DOHH2 (cell line): ENCODE data around the gene SMIM21.

Experiments used
- H3F3A ChIP-seq: fragments of 200-600 bp; sonication (generic), shearing (Covaris generic); 2 replicates; pipeline ENCODE4 v1.6.0; 2016; ENCODE audit warnings: antibody characterized with exemption, mild to moderate bottlenecking; ENCODE audit not compliant: control insufficient read depth, insufficient read depth
- H3K27ac ChIP-seq: fragments of 200-600 bp; sonication (generic); 2 replicates; pipeline ENCODE4 v1.5.1; 2014; ENCODE audit warnings: low read depth, mild to moderate bottlenecking, low read length, moderate library complexity
- H3K27me3 ChIP-seq: fragments of 200-600 bp; sonication (generic); 2 replicates; pipeline ENCODE4 v1.6.1; 2014; ENCODE audit warnings: mild to moderate bottlenecking, low read length, mixed read lengths; ENCODE audit not compliant: control insufficient read depth
- H3K36me3 ChIP-seq: fragments of 200-600 bp; sonication (generic); 2 replicates; pipeline ENCODE4 v1.6.1; 2014; ENCODE audit warnings: mild to moderate bottlenecking, low read length, moderate library complexity, mixed read lengths; ENCODE audit not compliant: control insufficient read depth
- H3K4me1 ChIP-seq: fragments of 200-600 bp; sonication (generic); 2 replicates; pipeline ENCODE4 v1.6.1; 2014; ENCODE audit warnings: mild to moderate bottlenecking, low read length, mixed read lengths; ENCODE audit not compliant: control insufficient read depth
- H3K4me2 ChIP-seq: fragments of 200-600 bp; sonication (generic); 2 replicates; pipeline ENCODE4 v1.6.0; 2014; ENCODE audit warnings: mild to moderate bottlenecking, low read length, moderate library complexity
- H3K4me3 ChIP-seq: fragments of 200-600 bp; sonication (generic); 2 replicates; pipeline ENCODE4 v1.5.1; 2014; ENCODE audit warnings: mild to moderate bottlenecking, low read length, mixed read lengths
- H3K79me2 ChIP-seq: fragments of 200-600 bp; sonication (generic); 2 replicates; pipeline ENCODE4 v1.6.1; 2014; ENCODE audit warnings: mild to moderate bottlenecking, low read length, mixed read lengths; ENCODE audit not compliant: control insufficient read depth
- H3K9me2 ChIP-seq: fragments of 200-600 bp; sonication (generic); replicated peaks from 2 replicates; pipeline ENCODE4 v1.6.1; 2014; ENCODE audit warnings: mild to moderate bottlenecking, low read length, mixed read lengths; ENCODE audit not compliant: control insufficient read depth
- H3K9me3 ChIP-seq: fragments of 200-600 bp; sonication (generic); 2 replicates; pipeline ENCODE4 v1.6.1; 2014; ENCODE audit warnings: antibody characterized with exemption, low read length, mixed read lengths; ENCODE audit not compliant: control insufficient read depth, insufficient read depth
- H4K20me1 ChIP-seq: fragments of 200-600 bp; sonication (generic); 2 replicates; pipeline ENCODE4 v1.6.0; 2014; ENCODE audit warnings: low read depth, mild to moderate bottlenecking, antibody characterized with exemption, low read length, moderate library complexity; ENCODE audit not compliant: control insufficient read depth, insufficient read depth
- EZH2phosphoT487 ChIP-seq: fragments of 200-600 bp; sonication (generic); IDR thresholded peaks from 2 replicates; pipeline ENCODE4 v1.6.1; 2017; ENCODE audit warnings: borderline replicate concordance, mild to moderate bottlenecking, antibody characterized with exemption, low read length, moderate library complexity, mixed read lengths
- TF ChIP-seq, protein P1 (sequence below): fragments of 200-600 bp; sonication (generic); IDR thresholded peaks from one replicate; pipeline ENCODE4 v1.5.1; 2014; ENCODE audit warnings: antibody characterized with exemption, mild to moderate bottlenecking, low read depth, low read length; ENCODE audit not compliant: poor library complexity, severe bottlenecking

Gene SMIM21

DNA sequence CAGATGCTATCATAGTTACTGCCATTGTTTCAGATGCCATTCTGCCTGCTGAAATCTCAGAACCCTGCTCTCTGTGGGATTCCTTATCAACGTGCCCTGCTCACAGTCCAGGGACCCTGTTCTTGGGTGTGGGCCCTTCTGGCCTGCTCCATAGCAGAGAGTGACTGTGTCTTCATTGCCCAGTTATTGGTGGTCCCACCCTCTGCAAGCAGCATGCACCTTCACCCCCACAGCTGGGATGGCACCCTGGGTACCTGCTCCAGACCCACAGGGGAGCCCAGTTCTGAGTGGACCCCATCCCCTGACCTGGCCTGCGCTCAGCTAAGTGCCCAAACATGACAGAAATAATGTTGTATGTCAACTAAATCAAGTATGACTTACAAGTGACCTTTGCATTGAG is 36.6 kb downstream of the SMIM21 start:
- Histone ChIP-seq H3K4me3 (no peak overlapping the region), H3K27me3 (no peaks in the 10 kb centered on the region), H3K9me3 (no peaks in the 10 kb centered on the region), H3K9me2 (no peaks in the 10 kb centered on the region), H3K27ac (no peak overlapping the region), H3K36me3 (no peaks in the 10 kb centered on the region), H3F3A (no peaks in the 10 kb centered on the region), H4K20me1 (no peaks in the 10 kb centered on the region), H3K79me2 (no peaks in the 10 kb centered on the region), H3K4me2 (no peak overlapping the region), H3K4me1 (no peaks in the 10 kb centered on the region)
- TF ChIP-seq, protein P1, sequence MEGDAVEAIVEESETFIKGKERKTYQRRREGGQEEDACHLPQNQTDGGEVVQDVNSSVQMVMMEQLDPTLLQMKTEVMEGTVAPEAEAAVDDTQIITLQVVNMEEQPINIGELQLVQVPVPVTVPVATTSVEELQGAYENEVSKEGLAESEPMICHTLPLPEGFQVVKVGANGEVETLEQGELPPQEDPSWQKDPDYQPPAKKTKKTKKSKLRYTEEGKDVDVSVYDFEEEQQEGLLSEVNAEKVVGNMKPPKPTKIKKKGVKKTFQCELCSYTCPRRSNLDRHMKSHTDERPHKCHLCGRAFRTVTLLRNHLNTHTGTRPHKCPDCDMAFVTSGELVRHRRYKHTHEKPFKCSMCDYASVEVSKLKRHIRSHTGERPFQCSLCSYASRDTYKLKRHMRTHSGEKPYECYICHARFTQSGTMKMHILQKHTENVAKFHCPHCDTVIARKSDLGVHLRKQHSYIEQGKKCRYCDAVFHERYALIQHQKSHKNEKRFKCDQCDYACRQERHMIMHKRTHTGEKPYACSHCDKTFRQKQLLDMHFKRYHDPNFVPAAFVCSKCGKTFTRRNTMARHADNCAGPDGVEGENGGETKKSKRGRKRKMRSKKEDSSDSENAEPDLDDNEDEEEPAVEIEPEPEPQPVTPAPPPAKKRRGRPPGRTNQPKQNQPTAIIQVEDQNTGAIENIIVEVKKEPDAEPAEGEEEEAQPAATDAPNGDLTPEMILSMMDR: no peak
- TF ChIP-seq EZH2phosphoT487: no peak

DNA sequence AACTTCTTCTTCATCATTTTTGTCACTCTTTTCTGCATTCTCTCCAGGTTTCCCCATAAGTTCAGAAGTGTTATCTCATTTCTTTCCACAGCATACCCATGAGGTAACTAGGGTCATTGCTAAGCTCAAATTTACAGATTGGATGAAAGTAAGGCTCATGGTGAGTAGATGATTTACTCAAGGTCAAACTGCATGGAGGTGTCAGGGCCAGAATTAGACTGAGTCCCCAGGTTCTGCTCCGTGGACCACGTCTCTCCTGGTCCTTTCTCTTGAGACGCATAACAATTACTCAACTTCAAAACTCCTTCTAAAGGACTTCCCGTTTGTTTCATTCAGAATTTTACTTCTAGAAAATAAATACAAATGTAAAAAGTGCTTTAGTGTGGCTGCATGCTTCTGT is 43.4 kb downstream of the SMIM21 start:
- Histone ChIP-seq H3K4me3 (no peak overlapping the region), H3K4me2 (no peak overlapping the region), H3K9me2 (no peaks in the 10 kb centered on the region), H3K79me2 (no peaks in the 10 kb centered on the region), H3K27ac (no peak overlapping the region), H3K9me3 (no peaks in the 10 kb centered on the region), H3K36me3 (no peaks in the 10 kb centered on the region), H3F3A (no peaks in the 10 kb centered on the region), H3K4me1 (no peaks in the 10 kb centered on the region), H3K27me3 (peaks cover 2% of the 10 kb centered on the region; the same call in 1 of the 2 replicates), H4K20me1 (no peaks in the 10 kb centered on the region)
- no peak for TF ChIP-seq EZH2phosphoT487
- TF ChIP-seq, protein P1: no peak

DNA sequence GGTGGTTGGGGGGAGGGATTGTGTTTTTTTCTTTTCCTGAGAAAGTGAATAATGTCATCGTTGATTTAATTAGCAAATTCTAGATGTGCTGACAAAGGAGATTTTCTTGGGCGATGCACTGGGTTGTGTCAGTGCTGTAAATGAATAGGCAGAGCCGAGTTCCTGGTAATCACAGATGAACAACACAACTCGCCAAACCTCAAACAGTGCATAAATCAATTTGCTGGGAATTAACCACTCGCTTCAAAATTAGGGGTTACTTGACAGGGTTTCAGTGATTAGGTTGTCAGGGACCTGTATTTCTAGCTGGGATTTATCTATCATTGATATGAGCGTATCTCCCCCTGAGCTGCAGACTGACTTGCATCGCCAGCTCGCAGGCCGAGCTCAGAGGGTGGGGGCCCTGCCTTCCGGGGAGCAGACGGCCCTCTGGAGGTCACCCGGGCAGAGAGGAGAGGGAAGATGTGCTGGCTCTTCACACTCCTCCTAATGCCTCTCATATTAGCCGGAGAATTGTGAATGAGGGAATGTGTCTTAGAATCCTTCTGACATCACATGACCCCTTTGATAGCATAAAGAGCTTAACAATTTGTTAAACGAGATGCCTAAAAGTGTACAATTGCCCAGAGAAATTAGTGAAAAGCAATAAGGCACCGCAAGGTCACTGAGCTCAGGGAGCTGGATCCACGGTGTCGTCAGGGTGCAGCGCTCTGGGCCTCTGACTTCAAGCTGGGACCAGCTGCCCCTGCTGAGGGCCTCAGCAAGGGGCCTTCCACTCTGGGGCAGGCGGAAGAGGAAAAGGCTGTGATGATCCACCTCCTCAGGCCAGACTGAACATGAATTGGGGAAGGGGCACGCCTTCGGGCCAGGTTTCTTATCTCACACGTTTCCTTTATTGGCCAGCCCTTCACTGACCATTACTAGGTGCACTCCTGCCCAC is 48.9 kb downstream of the SMIM21 start:
- no peak overlapping the region for H3K27ac ChIP-seq
- no peak overlapping the region for H3K4me2 ChIP-seq
- H3K4me1 ChIP-seq: no peaks in the 10 kb centered on the region
- H3F3A ChIP-seq: no peaks in the 10 kb centered on the region
- TF ChIP-seq, protein P1: no peak
- TF ChIP-seq EZH2phosphoT487: no peak
- no peak overlapping the region for H3K4me3 ChIP-seq
- no peaks in the 10 kb centered on the region for H3K9me3 ChIP-seq
- H3K79me2 ChIP-seq: no peaks in the 10 kb centered on the region
- peaks cover 2% of the 10 kb centered on the region; the same call in 1 of the 2 replicates for H3K27me3 ChIP-seq
- no peaks in the 10 kb centered on the region for H4K20me1 ChIP-seq
- no peaks in the 10 kb centered on the region for H3K9me2 ChIP-seq
- no peaks in the 10 kb centered on the region for H3K36me3 ChIP-seq
